NB4 (cell line): ENCODE results near the gene ROBO2.

Source experiments
- CTCF ChIP-seq: IDR thresholded peaks from one replicate; pipeline ENCODE4 v1.5.1; 2012; ENCODE audit warnings: low read depth, low read length
- MYC ChIP-seq: IDR thresholded peaks from 2 replicates; pipeline ENCODE4 v1.6.1; 2011; ENCODE audit warnings: low read depth, low read length
- POLR2A ChIP-seq: IDR thresholded peaks from 2 replicates; pipeline ENCODE4 v1.6.1; 2011; ENCODE audit warnings: mild to moderate bottlenecking; ENCODE audit not compliant: insufficient read length; ENCODE audit errors: extremely low read depth
- TF ChIP-seq, protein P1 (sequence below): IDR thresholded peaks from 2 replicates; pipeline ENCODE4 v1.6.1; 2011; ENCODE audit warnings: low read depth, low read length

DNA sequence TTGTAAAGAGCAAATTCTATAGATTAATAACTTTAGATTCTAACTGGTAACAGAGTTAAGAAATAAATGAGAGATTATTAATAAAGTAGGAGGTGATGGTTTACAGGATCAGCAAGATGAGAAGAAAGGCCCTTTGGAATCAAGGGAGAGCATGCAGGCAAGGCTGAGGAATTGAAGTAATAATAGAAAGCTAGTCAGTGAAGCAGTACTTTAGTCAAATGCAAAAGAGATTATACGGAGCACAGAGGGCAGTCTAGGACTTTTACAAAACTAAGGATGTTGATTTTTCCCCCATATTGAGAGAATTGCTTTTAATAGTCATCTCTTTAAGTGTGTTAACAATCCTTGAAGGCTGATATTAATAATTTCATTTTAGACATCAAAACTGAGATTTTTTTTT is 146.4 kb downstream of the ROBO2 start:
- TF ChIP-seq, protein P1, sequence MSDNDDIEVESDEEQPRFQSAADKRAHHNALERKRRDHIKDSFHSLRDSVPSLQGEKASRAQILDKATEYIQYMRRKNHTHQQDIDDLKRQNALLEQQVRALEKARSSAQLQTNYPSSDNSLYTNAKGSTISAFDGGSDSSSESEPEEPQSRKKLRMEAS: no peak
- TF ChIP-seq CTCF (no peak), MYC (no peak), POLR2A (no peak)
